ENCODE results near the gene MINAR2.

MINAR2 gene

GRCh38 chr5:129767927-129768380 lies 20.1 kb downstream of the MINAR2 start:
- Histone ChIP-seq H3K9ac (ENCODE audit: low read length) (no peak overlapping the region), H4K20me1 (ENCODE audit: low read depth, low read length) (no peaks in the 10 kb centered on the region), H3K36me3 (ENCODE audit: low read length) (no peaks in the 10 kb centered on the region), H3F3A (ENCODE audit: insufficient read depth) (no peaks in the 10 kb centered on the region), H3K27me3 (ENCODE audit: low read length) (no peaks in the 10 kb centered on the region), H2AFZ (ENCODE audit: low read depth, low read length, severe bottlenecking) (no peak overlapping the region), H3K4me3 (ENCODE audit: insufficient read depth, low read length, poor library complexity, severe bottlenecking) (no peak overlapping the region), H3K9me3 (ENCODE audit: insufficient read depth, low read length) (no peaks in the 10 kb centered on the region), H3K9me2 (replicated peaks; ENCODE audit: insufficient read depth, low read length) (no peaks in the 10 kb centered on the region), H3K27ac (ENCODE audit: low read depth, low read length) (no peak overlapping the region), H3K79me2 (ENCODE audit: insufficient read depth, low read length) (no peaks in the 10 kb centered on the region), H3K4me2 (ENCODE audit: low read depth, low read length, poor library complexity, severe bottlenecking) (no peak overlapping the region)
- TF ChIP-seq EZH2phosphoT487 (conservative IDR thresholded peaks at IDR 0.05; ENCODE audit: low read length) (no peak), CTCF (IDR thresholded peaks at IDR 0.05; ENCODE audit: insufficient read depth, low read length, poor library complexity, severe bottlenecking) (peak; percentile 95)

- no peak overlapping the region for H3K27ac ChIP-seq (ENCODE audit: low read depth, low read length)
- no peak overlapping the region for H3K4me3 ChIP-seq (ENCODE audit: insufficient read depth, low read length, poor library complexity, severe bottlenecking)
- H3F3A ChIP-seq (ENCODE audit: insufficient read depth): no peaks in the 10 kb centered on the region
- H4K20me1 ChIP-seq (ENCODE audit: low read depth, low read length): no peaks in the 10 kb centered on the region
- no peaks in the 10 kb centered on the region for H3K79me2 ChIP-seq (ENCODE audit: insufficient read depth, low read length)
- no peaks in the 10 kb centered on the region for H3K9me2 ChIP-seq (replicated peaks; ENCODE audit: insufficient read depth, low read length)
- no peak overlapping the region for H3K9ac ChIP-seq (ENCODE audit: low read length)
- H3K36me3 ChIP-seq (ENCODE audit: low read length): no peaks in the 10 kb centered on the region
- TF ChIP-seq EZH2phosphoT487 (conservative IDR thresholded peaks at IDR 0.05; ENCODE audit: low read length) (no peak), CTCF (IDR thresholded peaks at IDR 0.05; ENCODE audit: insufficient read depth, low read length, poor library complexity, severe bottlenecking) (no peak)
- no peaks in the 10 kb centered on the region for H3K27me3 ChIP-seq (ENCODE audit: low read length)
- H3K9me3 ChIP-seq (ENCODE audit: insufficient read depth, low read length): no peaks in the 10 kb centered on the region
- H3K4me2 ChIP-seq (ENCODE audit: low read depth, low read length, poor library complexity, severe bottlenecking): no peak overlapping the region
- H2AFZ ChIP-seq (ENCODE audit: low read depth, low read length, severe bottlenecking): no peak overlapping the region
These were observed 20.8 kb downstream of the MINAR2 start for GRCh38 chr5:129768735-129769134.

- Histone ChIP-seq H3K27me3 (ENCODE audit: low read length) (no peaks in the 10 kb centered on the region), H3K9ac (ENCODE audit: low read length) (no peak overlapping the region), H3K27ac (ENCODE audit: low read depth, low read length) (no peak overlapping the region), H3K36me3 (ENCODE audit: low read length) (no peaks in the 10 kb centered on the region), H3K4me3 (ENCODE audit: insufficient read depth, low read length, poor library complexity, severe bottlenecking) (no peak overlapping the region), H3K79me2 (ENCODE audit: insufficient read depth, low read length) (no peaks in the 10 kb centered on the region), H3K9me2 (replicated peaks; ENCODE audit: insufficient read depth, low read length) (no peaks in the 10 kb centered on the region), H2AFZ (ENCODE audit: low read depth, low read length, severe bottlenecking) (no peak overlapping the region), H4K20me1 (ENCODE audit: low read depth, low read length) (no peaks in the 10 kb centered on the region), H3F3A (ENCODE audit: insufficient read depth) (no peaks in the 10 kb centered on the region), H3K9me3 (ENCODE audit: insufficient read depth, low read length) (no peaks in the 10 kb centered on the region), H3K4me2 (ENCODE audit: low read depth, low read length, poor library complexity, severe bottlenecking) (no peak overlapping the region)
- no peak for TF ChIP-seq CTCF (IDR thresholded peaks at IDR 0.05; ENCODE audit: insufficient read depth, low read length, poor library complexity, severe bottlenecking)
- no peak for TF ChIP-seq EZH2phosphoT487 (conservative IDR thresholded peaks at IDR 0.05; ENCODE audit: low read length)
These were observed 22.3 kb downstream of the MINAR2 start for GRCh38 chr5:129770024-129770820.

All from SU-DHL-6 (cell line).